HCT116 (cell line): ENCODE measurements around the gene DNHD1.

Source experiments
- EZH2 ChIP-seq: fragments of 200-600 bp; sonication (generic); IDR thresholded peaks from 2 replicates; pipeline ENCODE4 v1.6.1; 2017; ENCODE audit warnings: antibody characterized with exemption, mixed run types
- POLR2A ChIP-seq: IDR thresholded peaks from 2 replicates; pipeline ENCODE4 v1.7.0; 2011; ENCODE audit warnings: borderline replicate concordance; ENCODE audit not compliant: insufficient read depth, insufficient read length; ENCODE audit errors: extremely low read depth
- RAD21 ChIP-seq: IDR thresholded peaks from 2 replicates; pipeline ENCODE4 v1.6.1; 2012; ENCODE audit warnings: low read depth, mild to moderate bottlenecking
- SRF ChIP-seq: IDR thresholded peaks from 2 replicates; pipeline ENCODE4 v1.6.1; 2012; ENCODE audit warnings: low read depth

- TF ChIP-seq POLR2A (no peak), EZH2 (no peak), SRF (no peak), RAD21 (no peak)
Observed at GRCh38 chr11:6570691-6571427, 73.8 kb downstream of the DNHD1 start.
